Stimulated activated naive B cell treated with anti-CD40 and anti-IgM and Interleukin-4, amounts not matched to agents 10 μg/mL and 1 μg/mL and 100 μg/mL, for 72 hours (primary cell): ENCODE results near the gene TBC1D8.
A peak's percentile ranks its signal among the peaks of the same experiment; 100 is the strongest.

Experiments used
- ATAC-seq, 2 donors: fragments of 150-1000 bp; cut with Tn5 transposase; replicated peaks; 2 replicates each; pipeline ENCODE4 v1.10.0; 2021; ENCODE audit warnings: moderate library complexity in 1 of 2
- DNase-seq: peaks from one replicate; pipeline ENCODE4 v3.0.0; 2021
- H3K27ac Mint-ChIP-seq: one replicate; pipeline ENCODE4 v1.8.0; 2022; ENCODE audit warnings: mild to moderate bottlenecking, mixed read lengths
- H3K27me3 Mint-ChIP-seq, 2 donors: one replicate each; pipeline ENCODE4 v1.8.0; 2022; ENCODE audit warnings: mixed read lengths in 2 of 2
- H3K36me3 Mint-ChIP-seq, 2 donors: one replicate each; pipeline ENCODE4 v1.8.0; 2022; ENCODE audit warnings: mixed read lengths in 2 of 2, mild to moderate bottlenecking in 1 of 2
- H3K4me1 Mint-ChIP-seq, 2 donors: one replicate each; pipeline ENCODE4 v1.8.0; 2022; ENCODE audit warnings: mixed read lengths in 2 of 2, mild to moderate bottlenecking in 1 of 2
- H3K4me3 Mint-ChIP-seq, 2 donors: one replicate each; pipeline ENCODE4 v1.8.0; 2022; ENCODE audit warnings: mild to moderate bottlenecking in 2 of 2, mixed read lengths in 2 of 2, moderate library complexity in 1 of 2
- H3K9me3 Mint-ChIP-seq, 2 donors: one replicate each; pipeline ENCODE4 v1.8.0; 2022; ENCODE audit warnings: mixed read lengths in 2 of 2, mild to moderate bottlenecking in 1 of 2

Gene TBC1D8

GRCh38 chr2:101152272-101153076 is 1.3 kb upstream of the TBC1D8 start:
- H3K4me1 Mint-ChIP-seq: peaks cover 19 to 51% of the 10 kb centered on the region in 2 donors
- peaks cover 14 to 30% of the 10 kb centered on the region in 2 donors for H3K27me3 Mint-ChIP-seq
- H3K4me3 Mint-ChIP-seq: peak overlapping the region; percentile 73 to 91
- DNase-seq: peak; percentile 47
- H3K36me3 Mint-ChIP-seq: no peaks in the 10 kb centered on the region
- peak; percentile 71 to 72 for ATAC-seq
- H3K27ac Mint-ChIP-seq: peak overlapping the region; percentile 60
- H3K9me3 Mint-ChIP-seq: no peaks in the 10 kb centered on the region

GRCh38 chr2:101151859-101152271 is 683 bp upstream of the TBC1D8 start:
- DNase-seq (no peak), ATAC-seq (peak in 1 of 2 donors; percentile 42)
- Mint-ChIP-seq H3K4me1 (peaks cover 19 to 51% of the 10 kb centered on the region in 2 donors), H3K36me3 (no peaks in the 10 kb centered on the region), H3K4me3 (peak overlapping the region; percentile 73 to 91), H3K9me3 (no peaks in the 10 kb centered on the region), H3K27me3 (peaks cover 15 to 36% of the 10 kb centered on the region in 2 donors), H3K27ac (peak overlapping the region; percentile 10)

GRCh38 chr2:101150306-101151145 is 656 bp downstream of the TBC1D8 start:
- Mint-ChIP-seq H3K36me3 (no peaks in the 10 kb centered on the region), H3K9me3 (no peaks in the 10 kb centered on the region), H3K27ac (peak overlapping the region; percentile 47), H3K4me3 (peak overlapping the region; percentile 89 to 91), H3K27me3 (peaks cover 19 to 42% of the 10 kb centered on the region in 2 donors), H3K4me1 (peaks cover 20 to 51% of the 10 kb centered on the region in 2 donors)
- peak; percentile 48 to 53 for ATAC-seq
- DNase-seq: no peak

DNA sequence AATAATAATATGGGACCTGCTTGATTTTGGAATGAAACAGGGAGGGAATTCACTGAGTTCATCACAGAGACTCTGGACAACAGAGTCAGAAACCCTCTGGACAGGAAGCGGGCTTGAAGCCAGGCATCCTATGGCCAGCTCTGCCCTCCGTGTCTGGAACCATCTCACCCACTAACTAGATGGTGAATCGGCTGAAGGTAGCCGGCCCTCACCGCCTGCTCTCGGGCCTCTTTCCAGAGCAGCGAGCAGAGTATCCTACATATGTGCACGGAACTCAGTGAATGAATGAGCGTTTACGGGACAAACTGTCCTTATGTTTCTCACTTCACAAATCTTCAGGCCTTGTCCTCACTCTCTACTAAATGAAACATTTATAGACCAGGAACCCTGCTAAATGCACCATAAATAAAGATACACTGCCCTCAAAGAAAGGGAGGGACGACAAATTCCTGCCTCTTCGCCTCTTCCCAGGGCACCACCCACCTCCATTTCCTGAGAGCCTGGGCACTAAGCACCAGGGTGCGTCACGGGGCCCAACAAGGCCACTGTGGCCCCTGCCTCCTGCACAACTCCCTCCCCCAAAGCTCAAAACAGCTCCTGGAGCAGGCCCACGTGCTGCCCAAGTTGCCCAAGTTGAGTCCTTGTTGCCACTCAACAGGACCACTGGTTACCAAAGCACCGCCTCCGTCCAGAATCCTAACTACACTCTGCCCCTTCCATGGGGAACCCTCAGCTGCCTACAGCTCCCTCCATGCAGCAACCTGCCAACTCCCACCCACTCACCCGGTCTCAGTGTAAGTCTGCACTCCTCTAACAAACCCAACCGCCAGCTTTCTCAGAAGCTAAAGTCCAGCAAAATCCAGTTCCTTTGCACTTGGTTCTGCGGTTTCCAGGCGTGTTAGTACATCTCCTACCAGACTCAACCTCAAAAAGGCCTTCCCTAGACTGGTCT is 1.7 kb downstream of the TBC1D8 start:
- no peak for DNase-seq
- H3K9me3 Mint-ChIP-seq: no peaks in the 10 kb centered on the region
- H3K27me3 Mint-ChIP-seq: peaks cover 19 to 49% of the 10 kb centered on the region in 2 donors
- peaks cover 21 to 51% of the 10 kb centered on the region in 2 donors for H3K4me1 Mint-ChIP-seq
- no peaks in the 10 kb centered on the region for H3K36me3 Mint-ChIP-seq
- no peak for ATAC-seq
- peak overlapping the region; percentile 89 to 91 for H3K4me3 Mint-ChIP-seq
- H3K27ac Mint-ChIP-seq: no peak overlapping the region

DNA sequence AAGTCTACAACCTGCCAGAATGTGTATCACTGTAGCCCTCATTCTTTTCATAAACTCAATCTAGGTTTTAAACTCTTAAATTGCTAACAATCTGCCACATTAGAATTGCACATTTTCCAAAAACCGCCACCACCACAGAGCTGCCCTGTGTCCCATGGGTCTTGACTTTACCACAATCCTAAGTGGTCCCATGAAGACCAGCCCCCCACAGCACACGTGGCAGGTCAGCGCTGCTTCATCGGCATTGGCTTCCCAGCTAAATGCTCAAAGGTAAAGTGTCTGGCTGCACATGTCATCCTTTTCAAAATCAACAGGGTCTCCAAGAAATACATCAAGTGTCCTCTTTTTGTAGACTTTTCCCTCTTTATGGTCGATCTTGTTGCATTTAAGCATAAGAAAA is 2.4 kb downstream of the TBC1D8 start:
- H3K9me3 Mint-ChIP-seq: no peaks in the 10 kb centered on the region
- peaks cover 25 to 57% of the 10 kb centered on the region in 2 donors for H3K27me3 Mint-ChIP-seq
- ATAC-seq (no peak), DNase-seq (no peak)
- H3K36me3 Mint-ChIP-seq: peaks cover 0 to 5% of the 10 kb centered on the region in 2 donors
- H3K27ac Mint-ChIP-seq: no peak overlapping the region
- H3K4me1 Mint-ChIP-seq: peaks cover 21 to 56% of the 10 kb centered on the region in 2 donors
- H3K4me3 Mint-ChIP-seq: no peak overlapping the region

- H3K36me3 Mint-ChIP-seq: peaks cover 0 to 5% of the 10 kb centered on the region in 2 donors
- H3K27ac Mint-ChIP-seq: no peak overlapping the region
- H3K27me3 Mint-ChIP-seq: peaks cover 26 to 61% of the 10 kb centered on the region in 2 donors
- H3K4me1 Mint-ChIP-seq: peaks cover 21 to 49% of the 10 kb centered on the region in 2 donors
- no peaks in the 10 kb centered on the region for H3K9me3 Mint-ChIP-seq
- no peak overlapping the region for H3K4me3 Mint-ChIP-seq
- DNase-seq: no peak
- no peak for ATAC-seq
Observed at GRCh38 chr2:101147971-101148370, 3.2 kb downstream of the TBC1D8 start.

- DNase-seq (no peak), ATAC-seq (no peak)
- Mint-ChIP-seq H3K27ac (no peak overlapping the region), H3K4me1 (peaks cover 12 to 40% of the 10 kb centered on the region in 2 donors), H3K27me3 (peaks cover 26 to 65% of the 10 kb centered on the region in 2 donors), H3K36me3 (peaks cover 0 to 5% of the 10 kb centered on the region in 2 donors), H3K4me3 (no peak overlapping the region), H3K9me3 (no peaks in the 10 kb centered on the region)
Observed at GRCh38 chr2:101147062-101147461, 4.1 kb downstream of the TBC1D8 start.

GRCh38 chr2:101146535-101146934 is 4.6 kb downstream of the TBC1D8 start:
- Mint-ChIP-seq H3K36me3 (peaks cover 0 to 5% of the 10 kb centered on the region in 2 donors), H3K27me3 (peaks cover 26 to 68% of the 10 kb centered on the region in 2 donors), H3K9me3 (no peaks in the 10 kb centered on the region), H3K4me1 (peaks cover 8 to 35% of the 10 kb centered on the region in 2 donors), H3K27ac (no peak overlapping the region), H3K4me3 (no peak overlapping the region)
- no peak for ATAC-seq
- no peak for DNase-seq

GRCh38 chr2:101145406-101145805 is 5.8 kb downstream of the TBC1D8 start:
- H3K4me1 Mint-ChIP-seq: peaks cover 8 to 31% of the 10 kb centered on the region in 2 donors
- ATAC-seq: no peak
- no peak overlapping the region for H3K27ac Mint-ChIP-seq

GRCh38 chr2:101142163-101142562 is 9.0 kb downstream of the TBC1D8 start:
- H3K9me3 Mint-ChIP-seq: peaks cover 0 to 3% of the 10 kb centered on the region in 2 donors
- peaks cover 0 to 11% of the 10 kb centered on the region in 2 donors for H3K36me3 Mint-ChIP-seq
- H3K4me1 Mint-ChIP-seq: peaks cover 1 to 5% of the 10 kb centered on the region in 2 donors
- no peak overlapping the region for H3K27ac Mint-ChIP-seq
- H3K27me3 Mint-ChIP-seq: peaks cover 27 to 54% of the 10 kb centered on the region in 2 donors
- no peak overlapping the region for H3K4me3 Mint-ChIP-seq
- ATAC-seq (no peak), DNase-seq (no peak)

More at GRCh38 chr2:101145406-101145805, 5.8 kb downstream of the TBC1D8 start:
- no peak for DNase-seq
- Mint-ChIP-seq H3K36me3 (peaks cover 0 to 5% of the 10 kb centered on the region in 2 donors), H3K4me3 (no peak overlapping the region), H3K9me3 (no peaks in the 10 kb centered on the region), H3K27me3 (peaks cover 32 to 76% of the 10 kb centered on the region in 2 donors)

GRCh38 chr2:101140978-101141655 is 10.1 kb downstream of the TBC1D8 start:
- Mint-ChIP-seq H3K27me3 (peaks cover 22 to 49% of the 10 kb centered on the region in 2 donors), H3K4me3 (no peak overlapping the region), H3K4me1 (peaks cover 1 to 5% of the 10 kb centered on the region in 2 donors), H3K36me3 (peaks cover 0 to 11% of the 10 kb centered on the region in 2 donors), H3K27ac (no peak overlapping the region), H3K9me3 (peaks cover 0 to 3% of the 10 kb centered on the region in 2 donors)
- ATAC-seq: no peak
- no peak for DNase-seq

- H3K27ac Mint-ChIP-seq: no peak overlapping the region
- ATAC-seq (no peak), DNase-seq (no peak)
- peaks cover 0 to 3% of the 10 kb centered on the region in 2 donors for H3K9me3 Mint-ChIP-seq
- H3K4me3 Mint-ChIP-seq: no peak overlapping the region
- peaks cover 0 to 11% of the 10 kb centered on the region in 2 donors for H3K36me3 Mint-ChIP-seq
- peaks cover 22 to 43% of the 10 kb centered on the region in 2 donors for H3K27me3 Mint-ChIP-seq
- H3K4me1 Mint-ChIP-seq: peaks cover 0 to 5% of the 10 kb centered on the region in 2 donors
Observed at GRCh38 chr2:101140237-101140636, 10.9 kb downstream of the TBC1D8 start.

GRCh38 chr2:101139495-101139894 is 11.7 kb downstream of the TBC1D8 start:
- peaks cover 22 to 38% of the 10 kb centered on the region in 2 donors for H3K27me3 Mint-ChIP-seq
- ATAC-seq (no peak), DNase-seq (no peak)
- peaks cover 0 to 5% of the 10 kb centered on the region in 2 donors for H3K4me1 Mint-ChIP-seq
- H3K27ac Mint-ChIP-seq: no peak overlapping the region
- peaks cover 0 to 11% of the 10 kb centered on the region in 2 donors for H3K36me3 Mint-ChIP-seq
- peaks cover 0 to 3% of the 10 kb centered on the region in 2 donors for H3K9me3 Mint-ChIP-seq
- H3K4me3 Mint-ChIP-seq: no peak overlapping the region
